ENCODE data around the gene TIGAR.

TIGAR gene

GRCh38 chr12:4276524-4277204 is 44.3 kb upstream of the TIGAR start:
- Histone ChIP-seq H3K27ac (peak overlapping the region; percentile 29), H3K27me3 (no peaks in the 10 kb centered on the region), H3K4me1 (ENCODE audit: control insufficient read depth in 1 of 2, insufficient read depth in 1 of 2, low read depth in 1 of 2, low read length in 1 of 2) (peaks cover 53 to 60% of the 10 kb centered on the region in 2 experiments), H3K4me3 (ENCODE audit: low read depth in 1 of 2, low read length in 1 of 2) (no peak overlapping the region), H3K36me3 (peaks cover 19% of the 10 kb centered on the region), H3K9me3 (no peaks in the 10 kb centered on the region)
- TF ChIP-seq CTCF (IDR thresholded peaks at IDR 0.05) = peak; percentile 92

GRCh38 chr12:4277205-4277543 is 43.8 kb upstream of the TIGAR start:
- H3K27me3 ChIP-seq = no peaks in the 10 kb centered on the region
- peak overlapping the region; percentile 29 for H3K27ac ChIP-seq
- TF ChIP-seq CTCF (IDR thresholded peaks at IDR 0.05) = no peak
- no peak overlapping the region for H3K4me3 ChIP-seq (ENCODE audit: low read depth in 1 of 2, low read length in 1 of 2)
- H3K36me3 ChIP-seq = peaks cover 25% of the 10 kb centered on the region
- peaks cover 49 to 57% of the 10 kb centered on the region in 2 experiments for H3K4me1 ChIP-seq (ENCODE audit: control insufficient read depth in 1 of 2, insufficient read depth in 1 of 2, low read depth in 1 of 2, low read length in 1 of 2)
- no peaks in the 10 kb centered on the region for H3K9me3 ChIP-seq

GRCh38 chr12:4277857-4278256 is 43.2 kb upstream of the TIGAR start:
- Histone ChIP-seq H3K27me3 (no peaks in the 10 kb centered on the region), H3K9me3 (no peaks in the 10 kb centered on the region), H3K4me3 (ENCODE audit: low read depth in 1 of 2, low read length in 1 of 2) (no peak overlapping the region), H3K27ac (peak overlapping the region; percentile 65), H3K4me1 (ENCODE audit: control insufficient read depth in 1 of 2, insufficient read depth in 1 of 2, low read depth in 1 of 2, low read length in 1 of 2) (peaks cover 43 to 50% of the 10 kb centered on the region in 2 experiments), H3K36me3 (peaks cover 31% of the 10 kb centered on the region)
- no peak for TF ChIP-seq CTCF (IDR thresholded peaks at IDR 0.05)

GRCh38 chr12:4278329-4279197 is 42.5 kb upstream of the TIGAR start:
- Histone ChIP-seq H3K4me3 (ENCODE audit: low read depth in 1 of 2, low read length in 1 of 2) (peak overlapping the region in 1 of 2 experiments; percentile 32), H3K27me3 (no peaks in the 10 kb centered on the region), H3K4me1 (ENCODE audit: control insufficient read depth in 1 of 2, insufficient read depth in 1 of 2, low read depth in 1 of 2, low read length in 1 of 2) (peaks cover 36 to 43% of the 10 kb centered on the region in 2 experiments), H3K27ac (peak overlapping the region; percentile 65), H3K9me3 (no peaks in the 10 kb centered on the region), H3K36me3 (peaks cover 38% of the 10 kb centered on the region)
- TF ChIP-seq CTCF (IDR thresholded peaks at IDR 0.05) = no peak

GRCh38 chr12:4279198-4279690 is 41.8 kb upstream of the TIGAR start:
- Histone ChIP-seq H3K9me3 (no peaks in the 10 kb centered on the region), H3K27ac (peak overlapping the region; percentile 65), H3K27me3 (no peaks in the 10 kb centered on the region), H3K4me1 (ENCODE audit: control insufficient read depth in 1 of 2, insufficient read depth in 1 of 2, low read depth in 1 of 2, low read length in 1 of 2) (peaks cover 36% of the 10 kb centered on the region in 2 experiments), H3K4me3 (ENCODE audit: low read depth in 1 of 2, low read length in 1 of 2) (peak overlapping the region in 1 of 2 experiments; percentile 32), H3K36me3 (peaks cover 45% of the 10 kb centered on the region)
- TF ChIP-seq CTCF (IDR thresholded peaks at IDR 0.05) = no peak

Data from neutrophil (primary cell).